ENCODE data around the gene WDR31.
A peak's percentile ranks its signal among the peaks of the same experiment; 100 is the strongest.

Gene WDR31

DNA sequence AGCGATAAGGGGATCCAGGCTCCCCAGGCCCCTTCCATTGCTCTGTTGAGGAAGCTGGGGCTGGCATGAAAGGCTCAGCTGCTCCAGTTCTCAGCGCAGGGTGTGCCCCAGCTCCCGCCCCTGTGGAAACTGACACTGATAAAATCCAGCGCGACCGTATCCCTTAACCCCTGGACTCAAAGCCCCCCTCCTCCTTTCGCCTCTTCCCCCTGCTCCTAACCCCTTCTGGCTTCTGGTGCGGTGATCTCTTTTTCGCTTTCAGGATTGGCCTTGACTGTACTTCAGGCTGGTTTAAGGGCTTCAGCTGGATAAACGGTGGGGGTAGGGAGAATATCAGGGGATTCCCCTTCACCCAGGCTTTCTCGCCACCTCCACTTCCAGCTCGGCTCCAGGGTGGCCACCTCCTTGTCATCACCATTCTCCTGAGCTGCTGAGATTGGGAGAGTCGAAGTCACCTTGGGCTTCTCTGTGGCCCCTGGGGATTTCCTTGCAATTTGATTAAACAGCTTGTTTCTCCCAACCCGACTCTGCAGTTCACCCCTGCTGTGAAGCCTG, 10.1 kb upstream of the WDR31 start:
- Histone ChIP-seq H4K8ac (ENCODE audit: low read depth, low read length) (no peak overlapping the region), H2BK120ac (ENCODE audit: low read depth, low read length) (no peak overlapping the region), H3K79me1 (ENCODE audit: low read length) (no peaks in the 10 kb centered on the region), H2BK5ac (ENCODE audit: low read length) (no peak overlapping the region), H3K4me2 (ENCODE audit: low read length) (no peak overlapping the region), H3K4me1 (ENCODE audit: control insufficient read depth, low read depth, low read length) (no peaks in the 10 kb centered on the region), H4K5ac (ENCODE audit: low read length) (no peak overlapping the region), H3K56ac (ENCODE audit: low read length) (no peak overlapping the region), H3K27ac (ENCODE audit: low read depth, low read length) (no peak overlapping the region), H3K23ac (ENCODE audit: low read length) (no peak overlapping the region), H3K36me3 (ENCODE audit: control insufficient read depth, insufficient read depth, low read length) (no peaks in the 10 kb centered on the region), H3K18ac (ENCODE audit: low read length) (no peak overlapping the region), H3K4ac (ENCODE audit: low read depth, low read length) (no peak overlapping the region), H3K79me2 (ENCODE audit: control insufficient read depth, insufficient read depth, low read length) (no peaks in the 10 kb centered on the region), H2AK5ac (ENCODE audit: low read length) (no peak overlapping the region), H3K9ac (ENCODE audit: low read length) (no peak overlapping the region), H3K27me3 (ENCODE audit: insufficient read depth, low read length, poor library complexity) (peaks cover 10% of the 10 kb centered on the region), H3K4me3 (ENCODE audit: low read length) (no peak overlapping the region), H2BK15ac (replicated peaks; ENCODE audit: low read depth) (no peak overlapping the region)
- no peak for DNase-seq
- WGBS (ENCODE audit: extremely low coverage, insufficient coverage, low lambda C conversion rate) = no CpG with 5 or more reads among the region's 14 CpGs

DNA sequence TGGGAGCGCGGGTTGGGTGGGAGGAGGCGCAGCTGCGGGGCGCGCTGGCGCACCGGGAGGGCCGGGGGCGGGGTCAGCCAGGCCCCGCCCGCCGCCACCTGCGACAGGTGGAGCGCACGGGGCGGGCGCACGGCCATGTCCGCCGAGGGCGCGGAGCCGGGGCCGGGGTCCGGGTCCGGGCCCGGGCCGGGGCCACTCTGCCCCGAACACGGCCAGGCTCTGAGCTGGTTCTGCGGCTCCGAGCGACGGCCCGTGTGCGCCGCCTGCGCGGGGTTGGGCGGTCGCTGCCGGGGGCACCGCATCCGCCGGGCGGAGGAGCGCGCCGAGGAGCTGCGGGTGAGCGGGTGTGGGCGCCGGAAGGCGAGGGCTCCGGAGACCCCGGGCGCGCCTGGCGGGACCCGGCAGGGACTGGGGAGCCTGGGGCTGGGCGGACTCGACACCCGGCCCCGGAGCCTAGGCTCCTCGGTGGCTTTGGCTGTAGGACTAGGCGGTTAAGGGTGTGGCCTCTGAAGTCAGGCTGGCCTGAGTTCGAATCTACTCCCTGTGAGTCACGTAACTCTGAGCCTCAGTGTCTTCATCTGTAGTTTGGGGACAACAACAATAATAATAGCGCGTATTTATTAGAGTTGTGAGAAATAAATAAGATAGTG, 9.5 kb upstream of the WDR31 start, which contains the start of gene BSPRY:
BSPRY (plus strand) TSS at position 97 of the 650 bp plus-strand sequence; CDS start at position 136, 39 bp downstream.
- Histone ChIP-seq H3K56ac (ENCODE audit: low read length) (peak within 1 kb of the TSS; percentile 58), H2BK120ac (ENCODE audit: low read depth, low read length) (no peak within 1 kb of the TSS), H3K23ac (ENCODE audit: low read length) (no peak within 1 kb of the TSS), H2AK5ac (ENCODE audit: low read length) (no peak within 1 kb of the TSS), H3K4me2 (ENCODE audit: low read length) (peak within 1 kb of the TSS; percentile 18), H4K5ac (ENCODE audit: low read length) (no peak within 1 kb of the TSS), H3K79me1 (ENCODE audit: low read length) (no peaks in the 10 kb centered on the region), H3K79me2 (ENCODE audit: control insufficient read depth, insufficient read depth, low read length) (no peaks in the 10 kb centered on the region), H3K27me3 (ENCODE audit: insufficient read depth, low read length, poor library complexity) (peaks cover 10% of the 10 kb centered on the region), H3K36me3 (ENCODE audit: control insufficient read depth, insufficient read depth, low read length) (no peaks in the 10 kb centered on the region), H2BK5ac (ENCODE audit: low read length) (no peak within 1 kb of the TSS), H4K8ac (ENCODE audit: low read depth, low read length) (no peak within 1 kb of the TSS), H3K4me1 (ENCODE audit: control insufficient read depth, low read depth, low read length) (no peaks in the 10 kb centered on the region), H3K18ac (ENCODE audit: low read length) (peak within 1 kb of the TSS; percentile 25), H3K27ac (ENCODE audit: low read depth, low read length) (no peak within 1 kb of the TSS), H3K9ac (ENCODE audit: low read length) (no peak within 1 kb of the TSS), H3K4ac (ENCODE audit: low read depth, low read length) (no peak within 1 kb of the TSS), H2BK15ac (replicated peaks; ENCODE audit: low read depth) (no peak within 1 kb of the TSS), H3K4me3 (ENCODE audit: low read length) (no peak within 1 kb of the TSS)
- DNase-seq = no peak
- WGBS (ENCODE audit: extremely low coverage, insufficient coverage, low lambda C conversion rate) = no CpG with 5 or more reads among the region's 71 CpGs

DNA sequence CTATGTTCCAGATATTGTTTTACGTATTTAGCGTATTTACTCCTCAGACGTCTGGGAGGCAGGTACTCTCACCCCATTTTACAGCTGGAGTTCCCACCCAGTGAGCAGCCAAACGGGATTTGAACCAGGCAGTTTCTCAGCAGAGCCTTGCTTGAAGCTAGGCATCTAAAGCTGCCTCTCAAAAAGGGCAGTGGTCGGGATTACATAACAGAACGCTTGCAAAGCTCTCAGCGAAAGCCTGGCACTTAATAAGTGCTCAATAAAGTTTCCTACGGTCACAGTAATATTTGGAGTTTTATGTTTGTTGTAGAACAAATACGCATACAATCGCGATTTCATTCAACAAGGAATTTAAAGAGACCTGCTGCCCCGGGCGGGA, 9.0 kb upstream of the WDR31 start:
- Histone ChIP-seq H3K79me2 (ENCODE audit: control insufficient read depth, insufficient read depth, low read length) (no peaks in the 10 kb centered on the region), H2AK5ac (ENCODE audit: low read length) (no peak overlapping the region), H3K23ac (ENCODE audit: low read length) (no peak overlapping the region), H3K27me3 (ENCODE audit: insufficient read depth, low read length, poor library complexity) (peaks cover 10% of the 10 kb centered on the region), H2BK15ac (replicated peaks; ENCODE audit: low read depth) (no peak overlapping the region), H4K5ac (ENCODE audit: low read length) (no peak overlapping the region), H2BK120ac (ENCODE audit: low read depth, low read length) (no peak overlapping the region), H3K36me3 (ENCODE audit: control insufficient read depth, insufficient read depth, low read length) (no peaks in the 10 kb centered on the region), H3K79me1 (ENCODE audit: low read length) (no peaks in the 10 kb centered on the region), H3K27ac (ENCODE audit: low read depth, low read length) (no peak overlapping the region), H3K56ac (ENCODE audit: low read length) (no peak overlapping the region), H4K8ac (ENCODE audit: low read depth, low read length) (no peak overlapping the region), H3K4ac (ENCODE audit: low read depth, low read length) (no peak overlapping the region), H2BK5ac (ENCODE audit: low read length) (no peak overlapping the region), H3K9ac (ENCODE audit: low read length) (no peak overlapping the region), H3K4me1 (ENCODE audit: control insufficient read depth, low read depth, low read length) (no peaks in the 10 kb centered on the region), H3K4me2 (ENCODE audit: low read length) (no peak overlapping the region), H3K18ac (ENCODE audit: low read length) (no peak overlapping the region), H3K4me3 (ENCODE audit: low read length) (no peak overlapping the region)
- WGBS (ENCODE audit: extremely low coverage, insufficient coverage, low lambda C conversion rate) = no CpG with 5 or more reads among the region's 13 CpGs
- no peak for DNase-seq

DNA sequence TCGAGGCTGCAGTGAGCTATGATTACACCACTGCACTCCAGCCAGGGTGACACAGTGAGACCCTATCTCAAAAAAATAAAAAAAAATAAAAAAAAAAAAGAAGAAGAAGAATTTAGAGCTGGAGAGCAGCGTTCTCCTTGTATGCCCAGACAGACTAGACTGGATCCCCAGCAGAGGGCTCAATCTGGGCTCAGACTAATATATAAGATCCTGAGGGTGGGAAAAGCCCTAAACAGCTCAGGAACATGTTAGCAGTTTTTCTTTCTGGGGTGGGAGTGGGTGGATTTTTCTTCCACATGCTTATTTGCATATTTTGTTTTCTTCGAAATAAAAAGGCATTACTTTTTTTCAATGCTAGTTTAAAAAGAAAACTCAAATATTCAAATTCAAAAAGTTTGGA, 8.4 kb upstream of the WDR31 start:
- H3K36me3 ChIP-seq (ENCODE audit: control insufficient read depth, insufficient read depth, low read length) = no peaks in the 10 kb centered on the region
- no peak for DNase-seq
- H3K4me1 ChIP-seq (ENCODE audit: control insufficient read depth, low read depth, low read length) = no peaks in the 10 kb centered on the region
- no peaks in the 10 kb centered on the region for H3K79me1 ChIP-seq (ENCODE audit: low read length)
- peaks cover 10% of the 10 kb centered on the region for H3K27me3 ChIP-seq (ENCODE audit: insufficient read depth, low read length, poor library complexity)
- no peak overlapping the region for H3K27ac ChIP-seq (ENCODE audit: low read depth, low read length)
- WGBS (ENCODE audit: extremely low coverage, insufficient coverage, low lambda C conversion rate) = no CpG with 5 or more reads among the region's 3 CpGs
- H3K23ac ChIP-seq (ENCODE audit: low read length) = no peak overlapping the region
- no peaks in the 10 kb centered on the region for H3K79me2 ChIP-seq (ENCODE audit: control insufficient read depth, insufficient read depth, low read length)
- H2BK5ac ChIP-seq (ENCODE audit: low read length) = no peak overlapping the region
- H3K4ac ChIP-seq (ENCODE audit: low read depth, low read length) = no peak overlapping the region
- no peak overlapping the region for H4K5ac ChIP-seq (ENCODE audit: low read length)
- H2BK15ac ChIP-seq (replicated peaks; ENCODE audit: low read depth) = no peak overlapping the region
- no peak overlapping the region for H3K18ac ChIP-seq (ENCODE audit: low read length)
- no peak overlapping the region for H2AK5ac ChIP-seq (ENCODE audit: low read length)
- no peak overlapping the region for H3K4me3 ChIP-seq (ENCODE audit: low read length)
- H2BK120ac ChIP-seq (ENCODE audit: low read depth, low read length) = no peak overlapping the region
- H3K4me2 ChIP-seq (ENCODE audit: low read length) = no peak overlapping the region
- no peak overlapping the region for H4K8ac ChIP-seq (ENCODE audit: low read depth, low read length)
- H3K9ac ChIP-seq (ENCODE audit: low read length) = no peak overlapping the region
- no peak overlapping the region for H3K56ac ChIP-seq (ENCODE audit: low read length)

DNA sequence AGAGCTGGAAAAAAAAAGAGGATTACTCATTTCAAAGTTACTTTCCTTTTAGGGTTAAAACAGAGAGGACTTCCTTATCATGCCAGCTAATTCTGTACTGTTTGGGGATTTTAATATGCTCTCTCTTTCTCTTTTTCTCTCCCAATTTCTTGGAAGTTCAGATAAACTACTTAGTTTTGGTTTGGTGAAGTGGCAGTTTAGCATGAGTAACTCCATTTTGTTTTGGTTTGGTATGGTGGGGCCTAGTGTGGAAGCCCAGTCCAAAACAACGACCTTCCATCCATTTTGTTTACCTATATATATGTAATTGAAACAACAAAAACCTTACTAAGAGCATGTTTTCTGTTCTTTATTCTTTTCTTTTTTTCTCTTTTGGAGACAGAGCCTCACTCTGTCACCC, 5.6 kb upstream of the WDR31 start:
- Histone ChIP-seq H3K4me3 (ENCODE audit: low read length) (no peak overlapping the region), H4K5ac (ENCODE audit: low read length) (no peak overlapping the region), H2AK5ac (ENCODE audit: low read length) (no peak overlapping the region), H3K36me3 (ENCODE audit: control insufficient read depth, insufficient read depth, low read length) (no peaks in the 10 kb centered on the region), H4K8ac (ENCODE audit: low read depth, low read length) (no peak overlapping the region), H3K56ac (ENCODE audit: low read length) (no peak overlapping the region), H2BK120ac (ENCODE audit: low read depth, low read length) (no peak overlapping the region), H3K27me3 (ENCODE audit: insufficient read depth, low read length, poor library complexity) (peaks cover 10% of the 10 kb centered on the region), H3K18ac (ENCODE audit: low read length) (no peak overlapping the region), H3K4me2 (ENCODE audit: low read length) (no peak overlapping the region), H3K9ac (ENCODE audit: low read length) (no peak overlapping the region), H3K4me1 (ENCODE audit: control insufficient read depth, low read depth, low read length) (no peaks in the 10 kb centered on the region), H2BK5ac (ENCODE audit: low read length) (no peak overlapping the region), H3K79me2 (ENCODE audit: control insufficient read depth, insufficient read depth, low read length) (no peaks in the 10 kb centered on the region), H3K4ac (ENCODE audit: low read depth, low read length) (no peak overlapping the region), H3K27ac (ENCODE audit: low read depth, low read length) (no peak overlapping the region), H3K79me1 (ENCODE audit: low read length) (no peaks in the 10 kb centered on the region), H3K23ac (ENCODE audit: low read length) (no peak overlapping the region), H2BK15ac (replicated peaks; ENCODE audit: low read depth) (no peak overlapping the region)
- WGBS (ENCODE audit: extremely low coverage, insufficient coverage, low lambda C conversion rate) = no CpG with 5 or more reads among the region's 1 CpG
- DNase-seq = no peak

DNA sequence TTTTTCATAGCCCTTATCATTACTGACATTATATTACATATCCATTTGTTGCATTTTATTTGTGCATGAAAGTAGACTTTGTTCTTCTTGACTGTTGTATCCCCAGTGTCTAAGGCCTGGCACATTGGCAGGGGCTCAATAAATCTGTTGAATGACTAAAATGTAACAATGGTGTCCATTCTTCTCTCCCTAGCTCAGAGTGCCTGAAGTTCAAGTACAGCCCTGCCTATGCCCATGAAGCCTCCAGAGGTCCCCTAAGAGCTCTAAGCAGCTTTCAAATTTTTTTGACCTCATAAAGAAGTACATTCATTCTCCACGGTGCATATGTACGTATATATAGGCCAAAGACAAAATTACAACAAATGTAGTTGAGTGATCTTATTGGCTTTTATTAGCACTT, 5.1 kb upstream of the WDR31 start:
- H3K27ac ChIP-seq (ENCODE audit: low read depth, low read length) = no peak overlapping the region

More for the DNA sequence above, 5.1 kb upstream of the WDR31 start:
- Histone ChIP-seq H3K79me1 (ENCODE audit: low read length) (no peaks in the 10 kb centered on the region), H4K5ac (ENCODE audit: low read length) (no peak overlapping the region), H3K4ac (ENCODE audit: low read depth, low read length) (no peak overlapping the region), H2BK15ac (replicated peaks; ENCODE audit: low read depth) (no peak overlapping the region), H2BK120ac (ENCODE audit: low read depth, low read length) (no peak overlapping the region), H2AK5ac (ENCODE audit: low read length) (no peak overlapping the region), H3K4me3 (ENCODE audit: low read length) (no peak overlapping the region), H4K8ac (ENCODE audit: low read depth, low read length) (no peak overlapping the region), H3K36me3 (ENCODE audit: control insufficient read depth, insufficient read depth, low read length) (no peaks in the 10 kb centered on the region), H3K4me1 (ENCODE audit: control insufficient read depth, low read depth, low read length) (no peaks in the 10 kb centered on the region), H3K23ac (ENCODE audit: low read length) (no peak overlapping the region), H3K9ac (ENCODE audit: low read length) (no peak overlapping the region), H3K79me2 (ENCODE audit: control insufficient read depth, insufficient read depth, low read length) (no peaks in the 10 kb centered on the region), H3K27me3 (ENCODE audit: insufficient read depth, low read length, poor library complexity) (peaks cover 9% of the 10 kb centered on the region), H3K56ac (ENCODE audit: low read length) (no peak overlapping the region), H3K4me2 (ENCODE audit: low read length) (no peak overlapping the region), H3K18ac (ENCODE audit: low read length) (no peak overlapping the region), H2BK5ac (ENCODE audit: low read length) (no peak overlapping the region)
- DNase-seq = no peak
- no CpG with 5 or more reads among the region's 2 CpGs for WGBS (ENCODE audit: extremely low coverage, insufficient coverage, low lambda C conversion rate)
